Measurements from ENCODE around the gene PROSER3. TPM values are rescaled to one million over a fixed set of nuclear protein-coding genes. Genes with fewer than 3 reads are reported as not detected.

Gene PROSER3
- total RNA-seq, 1 donor from 2014 or later, result 46.6 TPM

GRCh38 chr19:35748106-35749020, 9.6 kb upstream of the PROSER3 start, which contains the start of gene LIN37:
TSS of gene LIN37 (plus strand) at chr19:35748576. CDS start at chr19:35748725, 149 bp downstream.
- TF ChIP-seq, protein P1, sequence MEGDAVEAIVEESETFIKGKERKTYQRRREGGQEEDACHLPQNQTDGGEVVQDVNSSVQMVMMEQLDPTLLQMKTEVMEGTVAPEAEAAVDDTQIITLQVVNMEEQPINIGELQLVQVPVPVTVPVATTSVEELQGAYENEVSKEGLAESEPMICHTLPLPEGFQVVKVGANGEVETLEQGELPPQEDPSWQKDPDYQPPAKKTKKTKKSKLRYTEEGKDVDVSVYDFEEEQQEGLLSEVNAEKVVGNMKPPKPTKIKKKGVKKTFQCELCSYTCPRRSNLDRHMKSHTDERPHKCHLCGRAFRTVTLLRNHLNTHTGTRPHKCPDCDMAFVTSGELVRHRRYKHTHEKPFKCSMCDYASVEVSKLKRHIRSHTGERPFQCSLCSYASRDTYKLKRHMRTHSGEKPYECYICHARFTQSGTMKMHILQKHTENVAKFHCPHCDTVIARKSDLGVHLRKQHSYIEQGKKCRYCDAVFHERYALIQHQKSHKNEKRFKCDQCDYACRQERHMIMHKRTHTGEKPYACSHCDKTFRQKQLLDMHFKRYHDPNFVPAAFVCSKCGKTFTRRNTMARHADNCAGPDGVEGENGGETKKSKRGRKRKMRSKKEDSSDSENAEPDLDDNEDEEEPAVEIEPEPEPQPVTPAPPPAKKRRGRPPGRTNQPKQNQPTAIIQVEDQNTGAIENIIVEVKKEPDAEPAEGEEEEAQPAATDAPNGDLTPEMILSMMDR (IDR thresholded peaks at IDR 0.05; ENCODE audit: unreplicated experiment), result no peak
- H3K36me3 Mint-ChIP-seq, result no peaks in the 10 kb centered on the region
- peak; percentile 96 to 97 for DNase-seq (ENCODE audit: low spot score in 2 of 2, unreplicated experiment in 2 of 2)
- peaks cover 41% of the 10 kb centered on the region for H3K4me1 Mint-ChIP-seq
- H3K4me3 Mint-ChIP-seq, result peak within 1 kb of the TSS; percentile 99
- H3K27ac Mint-ChIP-seq, result peak within 1 kb of the TSS; percentile 97
- no peaks in the 10 kb centered on the region for H3K9me3 Mint-ChIP-seq
- no peaks in the 10 kb centered on the region for H3K27me3 Mint-ChIP-seq (ENCODE audit: low read depth)

- DNase-seq (ENCODE audit: low spot score in 2 of 2, unreplicated experiment in 2 of 2), result no peak
- H3K9me3 Mint-ChIP-seq, result no peaks in the 10 kb centered on the region
- peak overlapping the region; percentile 57 for H3K4me3 Mint-ChIP-seq
- H3K4me1 Mint-ChIP-seq, result peaks cover 38% of the 10 kb centered on the region
- peaks cover 4% of the 10 kb centered on the region for H3K36me3 Mint-ChIP-seq
- peaks cover 3% of the 10 kb centered on the region for H3K27me3 Mint-ChIP-seq (ENCODE audit: low read depth)
- H3K27ac Mint-ChIP-seq, result peak overlapping the region; percentile 83
- TF ChIP-seq, protein P1 (IDR thresholded peaks at IDR 0.05; ENCODE audit: unreplicated experiment), result no peak
Measured at GRCh38 chr19:35750167-35750566, 7.8 kb upstream of the PROSER3 start.

DNA sequence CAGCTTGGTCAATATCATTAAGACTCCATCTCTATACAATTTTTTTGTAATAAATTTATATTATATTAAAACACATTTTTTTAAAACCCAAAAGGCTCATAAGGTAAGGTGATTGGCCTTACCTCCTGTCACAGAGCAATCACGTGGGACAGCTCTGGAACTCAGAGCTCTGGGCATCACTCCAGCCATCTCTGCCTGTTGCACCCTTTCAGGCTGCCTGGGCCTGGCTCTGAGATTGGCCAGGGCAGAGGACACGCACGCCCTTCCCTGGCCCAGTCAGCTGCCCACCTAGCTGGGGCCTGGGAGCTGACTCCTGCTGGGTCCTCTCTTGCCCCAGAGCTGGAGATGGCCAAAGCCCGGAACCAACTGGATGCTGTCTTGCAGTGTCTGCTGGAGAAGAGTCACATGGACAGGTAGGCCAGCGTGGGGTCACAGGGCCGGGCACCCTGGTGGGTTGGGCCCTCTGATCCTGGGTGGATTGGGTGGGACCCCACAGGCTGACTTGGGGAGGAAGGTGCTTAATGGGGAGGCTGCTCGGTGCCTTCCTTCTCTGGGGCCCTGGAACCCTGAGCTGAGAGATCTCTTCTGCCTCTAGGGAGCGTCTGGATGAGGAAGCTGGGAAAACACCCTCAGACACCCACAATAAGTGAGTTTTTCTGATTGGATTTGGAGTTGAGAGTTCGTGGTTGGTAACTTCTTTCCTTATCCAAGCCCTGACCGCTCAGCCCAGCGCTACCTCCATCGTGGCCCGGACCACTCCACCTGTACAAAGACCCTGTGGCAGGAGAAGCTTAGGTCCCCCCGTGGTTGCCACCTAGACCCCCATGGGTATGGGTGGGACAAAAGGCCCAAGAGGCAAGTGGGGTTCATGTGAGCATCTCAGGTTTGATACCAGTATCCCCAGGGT, 5.9 kb upstream of the PROSER3 start:
- TF ChIP-seq, protein P1 (IDR thresholded peaks at IDR 0.05; ENCODE audit: unreplicated experiment), result no peak
- Mint-ChIP-seq H3K36me3 (peaks cover 4% of the 10 kb centered on the region), H3K27me3 (ENCODE audit: low read depth) (peaks cover 9% of the 10 kb centered on the region), H3K27ac (no peak overlapping the region), H3K4me3 (no peak overlapping the region), H3K9me3 (no peaks in the 10 kb centered on the region), H3K4me1 (peaks cover 36% of the 10 kb centered on the region)
- DNase-seq (ENCODE audit: low spot score in 2 of 2, unreplicated experiment in 2 of 2), result no peak

DNA sequence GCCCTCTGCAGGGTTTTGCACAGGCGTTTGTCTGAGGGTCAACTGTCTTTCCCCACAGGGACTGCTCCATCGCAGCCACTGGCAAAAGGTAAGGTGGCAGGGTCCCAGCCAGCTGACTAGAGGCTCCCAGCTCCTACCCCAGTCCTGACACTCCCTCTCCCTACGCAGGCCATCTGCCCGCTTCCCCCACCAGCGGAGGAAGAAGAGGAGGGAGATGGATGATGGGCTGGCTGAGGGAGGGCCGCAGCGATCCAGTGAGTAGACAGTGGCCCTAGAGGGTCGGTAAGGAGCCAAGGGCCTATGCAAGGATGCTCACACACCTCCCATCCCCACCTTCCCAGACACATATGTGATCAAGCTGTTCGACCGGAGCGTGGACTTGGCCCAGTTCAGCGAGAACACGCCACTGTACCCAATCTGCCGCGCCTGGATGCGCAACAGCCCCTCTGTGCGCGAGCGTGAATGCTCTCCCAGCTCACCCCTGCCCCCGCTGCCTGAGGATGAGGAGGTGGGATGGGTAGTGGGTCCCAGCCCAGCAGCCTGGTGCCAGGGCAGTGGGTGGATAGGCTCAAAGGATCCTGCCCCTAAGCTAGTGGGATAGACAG, 5.1 kb upstream of the PROSER3 start:
- H3K4me1 Mint-ChIP-seq, result peaks cover 37% of the 10 kb centered on the region
- TF ChIP-seq, protein P1 (IDR thresholded peaks at IDR 0.05; ENCODE audit: unreplicated experiment), result no peak
- DNase-seq (ENCODE audit: low spot score in 2 of 2, unreplicated experiment in 2 of 2), result no peak
- H3K4me3 Mint-ChIP-seq, result no peak overlapping the region
- no peak overlapping the region for H3K27ac Mint-ChIP-seq
- peaks cover 4% of the 10 kb centered on the region for H3K36me3 Mint-ChIP-seq
- no peaks in the 10 kb centered on the region for H3K9me3 Mint-ChIP-seq
- peaks cover 9% of the 10 kb centered on the region for H3K27me3 Mint-ChIP-seq (ENCODE audit: low read depth)

GRCh38 chr19:35753634-35754369, 4.2 kb upstream of the PROSER3 start:
- Mint-ChIP-seq H3K27ac (no peak overlapping the region), H3K9me3 (no peaks in the 10 kb centered on the region), H3K36me3 (peaks cover 4% of the 10 kb centered on the region), H3K27me3 (ENCODE audit: low read depth) (peaks cover 9% of the 10 kb centered on the region), H3K4me1 (peaks cover 29% of the 10 kb centered on the region), H3K4me3 (no peak overlapping the region)
- no peak for DNase-seq (ENCODE audit: low spot score in 2 of 2, unreplicated experiment in 2 of 2)
- TF ChIP-seq, protein P1 (IDR thresholded peaks at IDR 0.05; ENCODE audit: unreplicated experiment), result no peak

All from mesothelial cell of epicardium (in vitro differentiated cells).